ENCODE results near the gene DNA2. TPM values are rescaled to one million over a fixed set of nuclear protein-coding genes. Genes with fewer than 3 reads are reported as not detected.
"Not testable (repeated sequence)": the region's sequence is repeated elsewhere in the genome, so short reads cannot be mapped to it uniquely, and the experiment has no call there.

The DNA2 gene, protein sequence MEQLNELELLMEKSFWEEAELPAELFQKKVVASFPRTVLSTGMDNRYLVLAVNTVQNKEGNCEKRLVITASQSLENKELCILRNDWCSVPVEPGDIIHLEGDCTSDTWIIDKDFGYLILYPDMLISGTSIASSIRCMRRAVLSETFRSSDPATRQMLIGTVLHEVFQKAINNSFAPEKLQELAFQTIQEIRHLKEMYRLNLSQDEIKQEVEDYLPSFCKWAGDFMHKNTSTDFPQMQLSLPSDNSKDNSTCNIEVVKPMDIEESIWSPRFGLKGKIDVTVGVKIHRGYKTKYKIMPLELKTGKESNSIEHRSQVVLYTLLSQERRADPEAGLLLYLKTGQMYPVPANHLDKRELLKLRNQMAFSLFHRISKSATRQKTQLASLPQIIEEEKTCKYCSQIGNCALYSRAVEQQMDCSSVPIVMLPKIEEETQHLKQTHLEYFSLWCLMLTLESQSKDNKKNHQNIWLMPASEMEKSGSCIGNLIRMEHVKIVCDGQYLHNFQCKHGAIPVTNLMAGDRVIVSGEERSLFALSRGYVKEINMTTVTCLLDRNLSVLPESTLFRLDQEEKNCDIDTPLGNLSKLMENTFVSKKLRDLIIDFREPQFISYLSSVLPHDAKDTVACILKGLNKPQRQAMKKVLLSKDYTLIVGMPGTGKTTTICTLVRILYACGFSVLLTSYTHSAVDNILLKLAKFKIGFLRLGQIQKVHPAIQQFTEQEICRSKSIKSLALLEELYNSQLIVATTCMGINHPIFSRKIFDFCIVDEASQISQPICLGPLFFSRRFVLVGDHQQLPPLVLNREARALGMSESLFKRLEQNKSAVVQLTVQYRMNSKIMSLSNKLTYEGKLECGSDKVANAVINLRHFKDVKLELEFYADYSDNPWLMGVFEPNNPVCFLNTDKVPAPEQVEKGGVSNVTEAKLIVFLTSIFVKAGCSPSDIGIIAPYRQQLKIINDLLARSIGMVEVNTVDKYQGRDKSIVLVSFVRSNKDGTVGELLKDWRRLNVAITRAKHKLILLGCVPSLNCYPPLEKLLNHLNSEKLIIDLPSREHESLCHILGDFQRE
- polyA plus RNA-seq = 1 to 10 TPM; 2.2 to 7.8 (median 4.1) TPM
- long read RNA-seq, donor 1 = 0 reads
- long read RNA-seq, donor 2 = 0 reads
- long read RNA-seq, donor 3 = 0 reads
- long read RNA-seq, donor 4 = 0 reads
- long read RNA-seq, donor 5 = 0 reads
- long read RNA-seq, donor 6 = 0 reads
- long read RNA-seq, donor 7 = 0 reads
- long read RNA-seq, donor 8 = 0 reads
- long read RNA-seq, donor 9, partial matches to known transcripts = 0 of 1 reads
- long read RNA-seq, donor 9, other reads (novel, unspliced or antisense) = 0 of 1 reads
- long read RNA-seq, donor 10 = 0 reads

DNA sequence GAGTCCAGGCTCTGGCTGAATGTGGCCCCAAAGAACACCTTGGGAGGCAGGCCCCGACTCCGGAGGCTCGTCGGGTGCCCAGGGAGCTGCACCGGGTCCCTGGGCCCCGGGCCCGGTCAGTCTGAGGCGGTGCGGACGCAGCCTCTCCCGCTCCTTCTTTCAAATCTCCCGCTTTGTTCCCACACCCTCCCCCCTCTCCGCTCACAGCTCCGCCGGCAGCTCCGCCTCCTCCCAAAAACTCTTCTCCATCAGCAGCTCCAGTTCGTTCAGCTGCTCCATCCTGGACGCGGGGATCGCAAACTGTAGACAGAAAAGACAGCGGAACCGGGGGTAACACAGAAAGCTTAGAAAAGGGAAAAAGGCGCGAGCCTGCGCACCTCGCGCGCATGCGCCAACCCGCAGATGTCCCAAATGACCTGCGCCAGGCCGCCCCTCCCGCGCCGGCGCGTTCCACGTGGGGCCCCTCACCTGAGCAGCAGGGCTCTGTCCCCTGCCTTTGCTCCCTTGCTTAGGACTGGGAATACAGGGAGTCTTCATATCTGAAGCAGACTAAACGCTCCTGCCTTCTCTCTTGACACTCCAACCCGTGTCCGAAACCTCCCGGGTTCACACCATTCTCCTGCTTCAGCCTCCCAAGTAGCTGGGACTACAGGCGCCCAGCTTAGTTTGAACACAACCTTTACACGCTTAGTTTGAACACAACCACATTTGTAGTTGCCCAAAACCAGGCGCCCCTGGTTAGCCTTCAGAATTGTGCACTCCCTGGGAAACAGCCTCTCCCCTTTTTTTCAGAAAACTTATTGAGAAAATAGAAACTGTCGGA is at the start of gene DNA2:
Gene DNA2, minus strand, starts transcription at position 388 of the 823 bp plus-strand sequence. Its CDS starts 109 bp downstream, at position 279.
- no peaks in the 10 kb centered on the region for H3K9me3 ChIP-seq (ENCODE audit: control insufficient read depth in 2 of 2, insufficient read depth in 1 of 2, low read depth in 1 of 2, low read length in 1 of 2)
- H3K27me3 ChIP-seq (ENCODE audit: control insufficient read depth in 3 of 3, insufficient read depth in 3 of 3, low read length in 3 of 3) = no peaks in the 10 kb centered on the region
- peak within 1 kb of the TSS in 2 of 3 donors; percentile 53 to 67 for H3K27ac ChIP-seq (ENCODE audit: low read depth in 1 of 3, low read length in 2 of 3)
- no peak for FAIRE-seq
- H3K4me1 ChIP-seq (ENCODE audit: control insufficient read depth in 3 of 3, insufficient read depth in 2 of 3, low read depth in 1 of 3, low read length in 2 of 3) = peaks cover 0 to 5% (median 0%) of the 10 kb centered on the region in 3 donors
- peak; percentile 71 to 87 for DNase-seq
- 3 to 4% (median 4%) methylated on average over 46 of the region's 46 CpGs for WGBS, 3 donors
- H3K36me3 ChIP-seq (ENCODE audit: control insufficient read depth in 3 of 3, insufficient read depth in 2 of 3, low read depth in 1 of 3, low read length in 3 of 3) = peaks cover 0 to 7% (median 0%) of the 10 kb centered on the region in 3 donors
- H3K4me3 ChIP-seq (ENCODE audit: low read depth in 1 of 3, low read length in 3 of 3) = peak within 1 kb of the TSS; percentile 67 to 80 (median 69)

DNA sequence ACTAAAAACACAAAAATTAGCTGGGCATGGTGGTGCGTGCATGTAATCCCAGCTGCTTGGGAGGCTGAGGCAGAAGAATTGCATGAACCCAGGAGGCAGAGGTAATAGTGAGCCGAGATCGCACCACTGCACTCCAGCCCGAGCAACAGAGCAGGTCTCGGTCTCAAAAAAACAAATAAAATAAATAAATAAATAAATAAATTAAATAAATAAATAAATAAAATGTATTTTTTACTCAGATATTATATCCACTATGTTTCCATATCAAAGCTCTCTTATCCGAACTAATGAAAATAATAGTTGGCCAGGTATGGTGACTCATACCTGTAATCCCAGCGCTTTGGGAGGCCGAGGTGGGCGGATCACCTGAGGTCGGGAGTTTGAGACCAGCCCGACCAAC is 46.8 kb upstream of the DNA2 start:
- 93 to 96% (median 96%) methylated on average over 11 of the region's 11 CpGs for WGBS, 3 donors
- not testable (repeated sequence) for FAIRE-seq; H3K9me3 ChIP-seq (ENCODE audit: control insufficient read depth in 2 of 2, insufficient read depth in 1 of 2, low read depth in 1 of 2, low read length in 1 of 2); H3K27me3 ChIP-seq (ENCODE audit: control insufficient read depth in 3 of 3, insufficient read depth in 3 of 3, low read length in 3 of 3); H3K4me3 ChIP-seq (ENCODE audit: low read depth in 1 of 3, low read length in 3 of 3); H3K27ac ChIP-seq (ENCODE audit: low read depth in 1 of 3, low read length in 2 of 3); DNase-seq
- H3K36me3 ChIP-seq (ENCODE audit: control insufficient read depth in 3 of 3, insufficient read depth in 2 of 3, low read depth in 1 of 3, low read length in 3 of 3) = peaks cover 2 to 48% (median 4%) of the 10 kb centered on the region in 3 donors
- H3K4me1 ChIP-seq (ENCODE audit: control insufficient read depth in 3 of 3, insufficient read depth in 2 of 3, low read depth in 1 of 3, low read length in 2 of 3) = peaks cover 0 to 12% (median 0%) of the 10 kb centered on the region in 3 donors

DNA sequence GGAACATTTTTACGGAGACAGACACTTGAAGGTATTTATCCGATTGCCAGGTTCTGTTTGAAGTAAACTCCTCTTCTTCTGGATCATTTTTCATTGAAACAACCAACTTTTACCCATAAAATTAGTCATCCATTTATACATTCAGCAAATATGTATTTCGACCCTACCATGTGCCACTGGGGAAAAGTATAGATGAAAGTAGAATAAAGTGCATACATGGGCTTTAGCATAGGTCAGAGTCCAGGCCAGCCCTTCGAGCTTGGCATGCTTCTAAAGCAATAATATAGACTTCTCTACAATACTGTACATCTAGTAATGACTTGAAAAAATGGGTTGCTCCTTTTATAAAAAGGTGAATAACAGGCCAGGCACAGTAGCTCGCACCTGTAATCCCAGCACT is 45.4 kb upstream of the DNA2 start:
- Histone ChIP-seq H3K9me3 (ENCODE audit: control insufficient read depth in 2 of 2, insufficient read depth in 1 of 2, low read depth in 1 of 2, low read length in 1 of 2) (no peaks in the 10 kb centered on the region), H3K4me3 (ENCODE audit: low read depth in 1 of 3, low read length in 3 of 3) (no peak overlapping the region), H3K27ac (ENCODE audit: low read depth in 1 of 3, low read length in 2 of 3) (peak overlapping the region in 1 of 3 donors; percentile 20), H3K36me3 (ENCODE audit: control insufficient read depth in 3 of 3, insufficient read depth in 2 of 3, low read depth in 1 of 3, low read length in 3 of 3) (peaks cover 4 to 44% (median 4%) of the 10 kb centered on the region in 3 donors), H3K4me1 (ENCODE audit: control insufficient read depth in 3 of 3, insufficient read depth in 2 of 3, low read depth in 1 of 3, low read length in 2 of 3) (peaks cover 0 to 12% (median 0%) of the 10 kb centered on the region in 3 donors), H3K27me3 (ENCODE audit: control insufficient read depth in 3 of 3, insufficient read depth in 3 of 3, low read length in 3 of 3) (no peaks in the 10 kb centered on the region)
- FAIRE-seq = no peak
- DNase-seq = peak in 1 of 2 donors; percentile 78
- WGBS, 3 donors = 66 to 77% (median 75%) methylated on average over 5 of the region's 5 CpGs

DNA sequence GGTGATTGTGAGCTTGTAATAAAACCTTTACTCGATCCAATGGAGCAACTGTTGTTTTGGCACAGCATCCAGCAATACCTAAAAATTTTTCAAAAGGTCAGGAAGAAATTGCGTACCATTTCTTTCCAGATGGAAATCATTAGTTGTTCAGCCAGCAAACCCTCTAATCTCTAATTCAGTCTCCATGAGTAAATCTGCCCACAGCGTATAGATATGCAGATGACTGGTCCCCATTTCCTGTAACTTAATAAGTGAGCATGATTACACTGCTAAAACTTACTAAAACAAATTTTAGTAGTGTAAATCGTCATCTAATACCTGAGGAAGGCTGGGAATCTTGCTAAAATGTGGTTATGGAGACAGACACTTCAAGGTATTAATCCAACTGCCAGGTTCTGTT is 45.0 kb upstream of the DNA2 start:
- no peak overlapping the region for H3K4me3 ChIP-seq (ENCODE audit: low read depth in 1 of 3, low read length in 3 of 3)
- no peak for FAIRE-seq
- H3K27me3 ChIP-seq (ENCODE audit: control insufficient read depth in 3 of 3, insufficient read depth in 3 of 3, low read length in 3 of 3) = no peaks in the 10 kb centered on the region
- peaks cover 0 to 12% (median 0%) of the 10 kb centered on the region in 3 donors for H3K4me1 ChIP-seq (ENCODE audit: control insufficient read depth in 3 of 3, insufficient read depth in 2 of 3, low read depth in 1 of 3, low read length in 2 of 3)
- peaks cover 4 to 42% (median 6%) of the 10 kb centered on the region in 3 donors for H3K36me3 ChIP-seq (ENCODE audit: control insufficient read depth in 3 of 3, insufficient read depth in 2 of 3, low read depth in 1 of 3, low read length in 3 of 3)
- WGBS, 3 donors = 64 to 69% (median 65%) methylated on average over 4 of the region's 4 CpGs
- H3K27ac ChIP-seq (ENCODE audit: low read depth in 1 of 3, low read length in 2 of 3) = peak overlapping the region in 1 of 3 donors; percentile 20
- DNase-seq = no peak
- H3K9me3 ChIP-seq (ENCODE audit: control insufficient read depth in 2 of 2, insufficient read depth in 1 of 2, low read depth in 1 of 2, low read length in 1 of 2) = no peaks in the 10 kb centered on the region

DNA sequence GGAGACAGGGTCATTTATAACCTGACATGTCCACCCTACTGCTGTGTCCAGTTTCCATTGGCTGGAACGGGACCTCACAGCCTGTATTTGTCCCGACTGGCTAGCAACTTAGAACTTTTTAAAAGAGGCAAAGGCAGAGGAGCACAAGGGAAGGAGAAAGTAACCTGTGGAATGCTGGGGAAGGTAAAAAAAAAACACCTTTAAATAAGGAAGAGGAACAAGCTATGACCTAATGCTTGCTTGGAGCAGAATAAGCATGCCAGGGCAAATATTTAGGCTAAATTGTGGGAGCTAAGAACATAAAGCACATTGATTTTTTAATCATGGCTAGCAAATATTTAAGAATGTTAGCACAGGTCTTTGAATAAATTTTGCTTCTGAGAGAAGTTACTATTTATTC is 44.4 kb upstream of the DNA2 start:
- H3K27ac ChIP-seq (ENCODE audit: low read depth in 1 of 3, low read length in 2 of 3); H3K9me3 ChIP-seq (ENCODE audit: control insufficient read depth in 2 of 2, insufficient read depth in 1 of 2, low read depth in 1 of 2, low read length in 1 of 2); H3K4me3 ChIP-seq (ENCODE audit: low read depth in 1 of 3, low read length in 3 of 3); DNase-seq; FAIRE-seq; H3K27me3 ChIP-seq (ENCODE audit: control insufficient read depth in 3 of 3, insufficient read depth in 3 of 3, low read length in 3 of 3): not testable (repeated sequence)
- Histone ChIP-seq H3K36me3 (ENCODE audit: control insufficient read depth in 3 of 3, insufficient read depth in 2 of 3, low read depth in 1 of 3, low read length in 3 of 3) (peaks cover 4 to 40% (median 6%) of the 10 kb centered on the region in 3 donors), H3K4me1 (ENCODE audit: control insufficient read depth in 3 of 3, insufficient read depth in 2 of 3, low read depth in 1 of 3, low read length in 2 of 3) (peaks cover 0 to 12% (median 0%) of the 10 kb centered on the region in 3 donors)
- 90 to 95% (median 93%) methylated on average over 2 of the region's 2 CpGs for WGBS, 3 donors

DNA sequence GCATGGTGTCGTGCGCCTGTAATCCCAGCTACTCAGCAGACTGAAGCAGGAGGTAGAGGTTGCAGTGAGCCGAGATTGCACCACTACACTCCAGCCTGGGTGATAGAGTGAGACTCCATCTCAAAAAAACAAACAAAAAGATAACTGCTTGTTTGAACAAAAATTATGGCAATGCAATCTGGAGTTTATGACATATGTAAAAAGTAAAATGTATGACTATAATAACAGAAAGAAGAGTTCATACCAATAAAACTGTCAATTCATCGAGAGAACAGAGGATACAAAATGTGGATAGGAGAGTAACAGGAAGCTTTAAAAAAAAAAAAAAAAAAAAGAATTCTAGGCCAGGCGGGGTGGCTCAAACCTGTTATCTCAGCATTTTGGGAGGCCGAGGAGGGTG is 36.3 kb upstream of the DNA2 start:
- H3K27ac ChIP-seq (ENCODE audit: low read depth in 1 of 3, low read length in 2 of 3) = no peak overlapping the region
- FAIRE-seq (no peak), DNase-seq (no peak)
- peaks cover 0 to 4% (median 2%) of the 10 kb centered on the region in 3 donors for H3K4me1 ChIP-seq (ENCODE audit: control insufficient read depth in 3 of 3, insufficient read depth in 2 of 3, low read depth in 1 of 3, low read length in 2 of 3)
- peaks cover 2 to 37% (median 5%) of the 10 kb centered on the region in 3 donors for H3K36me3 ChIP-seq (ENCODE audit: control insufficient read depth in 3 of 3, insufficient read depth in 2 of 3, low read depth in 1 of 3, low read length in 3 of 3)
- WGBS, 3 donors = 89 to 95% (median 92%) methylated on average over 6 of the region's 6 CpGs
- H3K27me3 ChIP-seq (ENCODE audit: control insufficient read depth in 3 of 3, insufficient read depth in 3 of 3, low read length in 3 of 3) = no peaks in the 10 kb centered on the region
- H3K9me3 ChIP-seq (ENCODE audit: control insufficient read depth in 2 of 2, insufficient read depth in 1 of 2, low read depth in 1 of 2, low read length in 1 of 2) = no peaks in the 10 kb centered on the region
- no peak overlapping the region for H3K4me3 ChIP-seq (ENCODE audit: low read depth in 1 of 3, low read length in 3 of 3)

DNA sequence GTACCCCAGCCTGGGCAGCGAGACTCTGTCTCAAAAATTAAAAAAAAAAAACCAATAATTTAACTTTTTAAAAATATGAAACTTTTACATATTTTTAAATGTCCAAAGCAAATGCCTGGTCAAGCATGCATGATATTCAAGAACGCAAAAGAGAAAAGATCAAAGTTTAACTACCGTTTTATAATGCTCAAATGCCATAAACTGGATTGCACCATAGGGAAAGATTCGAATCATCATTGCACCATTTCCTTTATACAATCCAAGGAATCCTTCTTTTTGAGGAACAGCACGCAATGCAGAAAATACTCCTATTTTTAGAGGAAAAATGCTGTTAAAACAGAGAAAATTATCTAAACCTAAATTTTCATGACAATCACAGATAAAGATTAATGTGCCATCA is 34.6 kb upstream of the DNA2 start:
- peak; percentile 75 to 77 for DNase-seq
- Histone ChIP-seq H3K4me1 (ENCODE audit: control insufficient read depth in 3 of 3, insufficient read depth in 2 of 3, low read depth in 1 of 3, low read length in 2 of 3) (peaks cover 0 to 4% (median 2%) of the 10 kb centered on the region in 3 donors), H3K36me3 (ENCODE audit: control insufficient read depth in 3 of 3, insufficient read depth in 2 of 3, low read depth in 1 of 3, low read length in 3 of 3) (peaks cover 0 to 39% (median 7%) of the 10 kb centered on the region in 3 donors), H3K9me3 (ENCODE audit: control insufficient read depth in 2 of 2, insufficient read depth in 1 of 2, low read depth in 1 of 2, low read length in 1 of 2) (no peaks in the 10 kb centered on the region), H3K27me3 (ENCODE audit: control insufficient read depth in 3 of 3, insufficient read depth in 3 of 3, low read length in 3 of 3) (no peaks in the 10 kb centered on the region), H3K4me3 (ENCODE audit: low read depth in 1 of 3, low read length in 3 of 3) (no peak overlapping the region), H3K27ac (ENCODE audit: low read depth in 1 of 3, low read length in 2 of 3) (no peak overlapping the region)
- 40 to 76% (median 64%) methylated on average over 5 of the region's 5 CpGs for WGBS, 3 donors
- FAIRE-seq = no peak
